ENCODE measurements around the gene HDAC4.

DNA sequence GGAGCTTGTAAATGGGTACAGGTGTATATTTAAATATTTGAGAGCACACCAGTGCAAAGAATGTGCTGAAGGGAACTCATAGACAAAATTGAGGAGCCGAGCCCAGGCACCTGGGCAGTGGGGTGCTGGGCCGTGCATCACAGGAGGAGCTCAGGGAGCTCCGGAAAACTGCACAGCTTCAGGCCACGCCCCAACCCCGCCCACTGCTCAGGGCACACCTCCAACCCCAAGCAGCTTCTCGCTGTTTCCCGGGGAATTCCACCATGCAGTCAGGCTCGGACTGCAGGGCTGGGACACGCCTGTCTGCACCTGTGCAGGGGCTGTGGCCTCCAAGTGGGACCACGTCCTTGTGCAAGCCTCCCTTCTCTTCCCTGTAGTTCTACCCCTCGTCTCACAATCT, 243.0 kb downstream of the HDAC4 start:
- TF ChIP-seq RAD21 (IDR thresholded peaks at IDR 0.05 in 1 of 2, conservative IDR thresholded peaks at IDR 0.05 in 1 of 2; ENCODE audit: low read depth in 2 of 2, low read length in 2 of 2) = no peak
- TF ChIP-seq HDAC2 (IDR thresholded peaks at IDR 0.05; ENCODE audit: borderline replicate concordance in 1 of 2, low read depth in 2 of 2, low read length in 2 of 2) = no peak
- no peak for TF ChIP-seq PHF8 (conservative IDR thresholded peaks at IDR 0.05; ENCODE audit: low read depth, low read length)
- TF ChIP-seq, protein P1, sequence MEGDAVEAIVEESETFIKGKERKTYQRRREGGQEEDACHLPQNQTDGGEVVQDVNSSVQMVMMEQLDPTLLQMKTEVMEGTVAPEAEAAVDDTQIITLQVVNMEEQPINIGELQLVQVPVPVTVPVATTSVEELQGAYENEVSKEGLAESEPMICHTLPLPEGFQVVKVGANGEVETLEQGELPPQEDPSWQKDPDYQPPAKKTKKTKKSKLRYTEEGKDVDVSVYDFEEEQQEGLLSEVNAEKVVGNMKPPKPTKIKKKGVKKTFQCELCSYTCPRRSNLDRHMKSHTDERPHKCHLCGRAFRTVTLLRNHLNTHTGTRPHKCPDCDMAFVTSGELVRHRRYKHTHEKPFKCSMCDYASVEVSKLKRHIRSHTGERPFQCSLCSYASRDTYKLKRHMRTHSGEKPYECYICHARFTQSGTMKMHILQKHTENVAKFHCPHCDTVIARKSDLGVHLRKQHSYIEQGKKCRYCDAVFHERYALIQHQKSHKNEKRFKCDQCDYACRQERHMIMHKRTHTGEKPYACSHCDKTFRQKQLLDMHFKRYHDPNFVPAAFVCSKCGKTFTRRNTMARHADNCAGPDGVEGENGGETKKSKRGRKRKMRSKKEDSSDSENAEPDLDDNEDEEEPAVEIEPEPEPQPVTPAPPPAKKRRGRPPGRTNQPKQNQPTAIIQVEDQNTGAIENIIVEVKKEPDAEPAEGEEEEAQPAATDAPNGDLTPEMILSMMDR (IDR thresholded peaks at IDR 0.05; ENCODE audit: control extremely low read depth in 1 of 3, insufficient read depth in 1 of 3, low read depth in 1 of 3, low read length in 3 of 3) = no peak
- TF ChIP-seq POLR2A (IDR thresholded peaks at IDR 0.05; ENCODE audit: control extremely low read depth in 1 of 2, low read depth in 2 of 2, low read length in 2 of 2) = no peak
- TF ChIP-seq CBX8 (IDR thresholded peaks at IDR 0.05; ENCODE audit: borderline replicate concordance, low read depth, low read length) = no peak
- no peak for TF ChIP-seq RXRA (IDR thresholded peaks at IDR 0.05; ENCODE audit: insufficient read depth, low read depth, low read length)
- TF ChIP-seq GABPA (IDR thresholded peaks at IDR 0.05; ENCODE audit: borderline replicate concordance, insufficient read depth, low read length) = no peak
- TF ChIP-seq, protein P2, sequence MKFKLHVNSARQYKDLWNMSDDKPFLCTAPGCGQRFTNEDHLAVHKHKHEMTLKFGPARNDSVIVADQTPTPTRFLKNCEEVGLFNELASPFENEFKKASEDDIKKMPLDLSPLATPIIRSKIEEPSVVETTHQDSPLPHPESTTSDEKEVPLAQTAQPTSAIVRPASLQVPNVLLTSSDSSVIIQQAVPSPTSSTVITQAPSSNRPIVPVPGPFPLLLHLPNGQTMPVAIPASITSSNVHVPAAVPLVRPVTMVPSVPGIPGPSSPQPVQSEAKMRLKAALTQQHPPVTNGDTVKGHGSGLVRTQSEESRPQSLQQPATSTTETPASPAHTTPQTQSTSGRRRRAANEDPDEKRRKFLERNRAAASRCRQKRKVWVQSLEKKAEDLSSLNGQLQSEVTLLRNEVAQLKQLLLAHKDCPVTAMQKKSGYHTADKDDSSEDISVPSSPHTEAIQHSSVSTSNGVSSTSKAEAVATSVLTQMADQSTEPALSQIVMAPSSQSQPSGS (IDR thresholded peaks at IDR 0.05; ENCODE audit: low read length) = no peak
- TF ChIP-seq JUN (IDR thresholded peaks at IDR 0.05; ENCODE audit: low read depth, low read length) = no peak
- TF ChIP-seq POLR2AphosphoS5 (IDR thresholded peaks at IDR 0.05; ENCODE audit: low read depth, low read length) = no peak
- no peak for TF ChIP-seq RBBP5 (IDR thresholded peaks at IDR 0.05; ENCODE audit: borderline replicate concordance, low read depth, low read length)

Measured in H1 (cell line).